GM19372 (cell line): ENCODE data around the gene ZNF683.
"Not testable (repeated sequence)": the region's sequence is repeated elsewhere in the genome, so short reads cannot be mapped to it uniquely, and the experiment has no call there.

Experiments used
- ATAC-seq: cut with Tn5 transposase; IDR thresholded peaks from one replicate; pipeline ENCODE4 v1.9.1; 2021; ENCODE audit warnings: mild to moderate bottlenecking, low read depth, moderate library complexity; ENCODE audit not compliant: unreplicated experiment

Gene ZNF683

DNA sequence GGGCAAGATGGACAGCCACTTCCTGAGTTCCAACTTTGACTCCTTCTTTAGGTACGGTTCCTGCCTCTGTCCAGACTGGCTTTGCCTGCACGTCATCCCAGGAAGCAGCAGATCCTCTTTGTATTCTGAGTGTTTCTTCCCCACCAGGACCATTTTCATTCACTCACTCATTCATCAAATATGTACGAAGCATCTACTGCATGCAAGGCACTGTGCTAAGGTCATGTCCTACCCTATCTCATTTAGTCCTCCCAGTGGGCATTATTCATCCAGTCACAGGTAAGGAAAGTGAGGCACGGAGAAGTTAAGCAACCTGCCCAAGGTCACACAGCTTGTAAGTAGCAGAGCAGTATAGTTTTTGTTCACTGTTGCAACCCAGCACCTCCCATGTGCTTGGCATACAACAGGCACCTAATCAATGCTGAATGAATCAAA is 32.5 kb downstream of the ZNF683 start:
- ATAC-seq: no peak

DNA sequence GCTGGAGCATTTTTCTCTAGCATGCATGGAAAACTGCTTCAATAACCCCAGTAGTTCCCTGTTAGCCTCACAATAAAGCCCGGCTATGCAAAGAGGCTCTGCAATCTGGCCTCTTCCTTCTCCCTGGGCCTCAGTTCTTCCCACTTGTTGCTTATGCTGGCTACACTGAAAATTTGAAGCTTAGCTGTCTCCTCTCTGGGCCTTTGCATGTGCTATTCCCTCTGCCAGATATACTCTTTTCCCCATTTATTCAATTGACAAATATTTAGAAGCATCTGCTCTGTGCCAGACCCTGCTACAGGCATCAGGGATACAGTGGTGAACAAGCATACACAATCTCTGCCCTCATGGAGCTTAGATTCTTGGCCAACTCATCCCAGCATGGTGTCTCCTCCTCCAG is 33.9 kb downstream of the ZNF683 start:
- ATAC-seq: no peak

DNA sequence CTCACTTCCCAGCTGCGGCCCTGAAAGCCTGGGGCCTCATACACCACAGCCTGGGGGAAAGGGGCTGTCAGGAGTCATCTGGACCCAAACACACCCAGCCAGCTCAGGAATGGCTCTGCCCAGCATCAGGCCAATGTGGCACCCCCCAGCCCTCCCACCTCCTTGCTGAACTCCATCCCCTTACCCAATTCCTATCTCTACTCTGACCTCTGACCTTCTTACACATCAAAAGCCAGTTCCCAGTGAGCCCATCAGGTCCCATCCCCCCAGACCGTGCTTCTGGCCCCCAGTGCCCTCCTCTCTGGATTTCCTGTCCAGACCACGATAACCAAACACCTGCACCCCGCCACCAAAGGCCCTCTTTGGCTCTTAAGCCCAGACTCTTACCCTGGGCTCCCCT is 34.9 kb downstream of the ZNF683 start:
- no peak for ATAC-seq

DNA sequence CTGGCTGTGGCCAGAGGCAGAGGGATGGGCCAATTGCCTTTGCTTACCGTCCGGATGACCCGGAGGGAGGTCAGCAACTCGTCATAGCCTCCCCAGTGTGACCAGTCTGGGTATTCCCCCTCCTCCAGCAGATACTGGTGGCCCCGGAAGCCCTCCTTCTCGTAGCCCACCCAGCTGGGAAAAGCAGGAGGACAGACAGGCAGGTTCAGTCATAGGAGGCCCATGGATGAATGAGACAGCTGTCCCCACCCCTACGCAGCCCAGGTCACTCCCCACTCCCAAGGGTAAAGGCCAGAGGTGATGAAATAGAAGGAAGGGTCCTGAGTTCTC is 35.4 kb downstream of the ZNF683 start:
- ATAC-seq: no peak

DNA sequence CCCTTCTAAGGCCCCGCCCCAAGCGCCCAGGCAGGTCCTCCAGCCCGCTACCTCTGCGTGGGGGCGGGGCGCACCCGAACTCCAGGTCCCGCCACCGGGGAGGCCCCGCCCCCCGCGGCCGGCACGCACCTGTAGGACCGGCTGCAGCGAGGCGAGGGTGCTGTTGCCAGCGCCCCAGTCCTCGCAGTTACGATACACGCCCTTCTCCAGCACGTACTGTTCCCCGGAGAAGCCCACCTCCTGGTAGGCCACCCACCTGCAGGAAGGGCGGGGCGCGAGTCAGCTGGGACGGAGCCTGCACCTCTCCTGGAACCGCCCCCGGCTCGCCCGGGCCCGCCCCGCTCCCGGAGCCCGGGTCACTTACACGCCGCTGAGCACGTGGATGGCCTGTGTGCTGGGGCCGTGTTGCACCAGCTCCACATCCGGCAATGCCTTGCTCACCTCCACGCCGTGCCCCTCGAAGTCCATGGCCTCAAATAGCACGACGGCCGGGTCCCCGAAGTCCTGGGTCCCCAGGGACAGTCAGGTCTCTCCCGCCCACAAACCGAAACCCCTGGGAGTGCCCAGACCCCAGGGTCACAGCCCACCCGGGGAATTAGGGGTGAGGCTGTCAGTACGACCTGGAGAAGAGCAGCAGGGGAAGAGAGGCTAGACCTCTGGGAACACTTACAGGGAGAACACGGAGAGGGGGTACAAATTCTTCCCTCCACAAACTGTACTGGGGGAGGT is 35.9 kb downstream of the ZNF683 start:
- ATAC-seq: peak; percentile 27

DNA sequence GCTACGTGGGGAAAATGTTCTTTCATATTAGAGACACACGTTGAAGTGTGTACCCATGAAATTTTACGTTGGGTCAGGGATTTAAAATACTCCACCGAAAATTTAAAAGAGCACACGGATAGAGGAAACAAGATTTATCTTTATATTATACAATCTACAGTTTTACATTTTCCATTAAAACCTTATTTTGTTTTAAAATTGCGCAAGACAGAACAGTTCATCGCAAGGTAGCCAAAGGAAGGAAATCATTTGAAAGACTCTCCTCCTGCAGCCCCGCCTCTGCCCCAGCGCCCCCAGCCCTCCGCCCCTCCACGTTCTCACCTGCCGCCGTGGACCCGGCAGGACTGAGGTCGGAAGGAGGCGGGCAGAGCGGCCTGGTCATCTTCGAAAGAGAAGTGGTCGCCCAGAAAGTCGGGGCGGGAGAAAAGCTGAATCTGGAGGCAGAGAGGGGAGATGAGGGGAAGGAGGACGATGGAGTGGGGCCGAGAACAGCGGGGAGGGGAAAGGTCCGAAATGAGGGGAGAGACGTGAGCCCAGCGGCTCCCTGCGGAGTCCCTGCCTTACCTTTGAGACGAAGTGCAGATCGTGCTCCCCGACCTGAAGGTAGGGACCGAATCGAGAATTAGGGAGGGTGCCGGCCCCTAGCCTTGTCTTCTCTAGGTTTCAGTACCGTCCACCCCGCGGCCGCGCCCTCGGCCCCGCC is 36.6 kb downstream of the ZNF683 start:
- peak; percentile 59 for ATAC-seq

DNA sequence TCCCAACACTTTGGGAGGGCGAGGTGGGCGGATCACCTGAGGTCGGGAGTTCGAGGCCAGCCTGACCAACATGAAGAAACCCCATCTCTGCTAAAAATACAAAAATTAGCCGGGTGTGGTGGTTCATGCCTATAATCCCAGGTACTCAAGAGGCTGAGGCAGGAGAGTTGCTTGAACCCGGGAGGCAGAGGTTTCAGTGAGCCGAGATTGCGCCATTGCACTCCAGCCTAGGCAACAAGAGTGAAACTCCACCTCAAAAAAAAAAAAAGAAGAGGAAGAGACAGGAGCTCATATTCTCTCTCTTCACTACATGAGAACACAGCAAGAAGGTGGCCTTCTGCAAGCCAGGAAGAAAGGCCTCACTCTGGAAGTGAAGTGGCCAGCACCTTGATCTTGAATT is 39.2 kb downstream of the ZNF683 start:
- not testable (repeated sequence) for ATAC-seq

DNA sequence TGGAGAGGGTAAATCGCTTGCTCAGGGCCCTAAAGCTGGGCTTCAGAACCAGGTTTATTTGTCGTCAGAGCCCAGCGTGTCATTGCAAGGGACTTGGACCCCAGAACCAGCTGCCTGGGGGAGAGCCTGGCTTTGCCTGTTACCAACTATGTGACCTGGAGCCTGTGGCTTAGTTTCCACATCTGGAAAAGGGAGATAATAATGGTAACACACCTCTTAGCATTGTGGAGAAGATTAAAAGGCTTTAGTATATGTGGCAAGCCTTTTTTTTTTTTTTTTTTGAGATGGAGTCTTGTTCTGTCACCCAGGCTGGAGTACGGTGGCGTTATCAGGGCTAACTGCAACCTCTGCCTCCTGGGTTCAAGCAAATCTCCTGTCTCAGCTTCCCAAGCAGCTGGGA is 42.3 kb downstream of the ZNF683 start:
- no peak for ATAC-seq

DNA sequence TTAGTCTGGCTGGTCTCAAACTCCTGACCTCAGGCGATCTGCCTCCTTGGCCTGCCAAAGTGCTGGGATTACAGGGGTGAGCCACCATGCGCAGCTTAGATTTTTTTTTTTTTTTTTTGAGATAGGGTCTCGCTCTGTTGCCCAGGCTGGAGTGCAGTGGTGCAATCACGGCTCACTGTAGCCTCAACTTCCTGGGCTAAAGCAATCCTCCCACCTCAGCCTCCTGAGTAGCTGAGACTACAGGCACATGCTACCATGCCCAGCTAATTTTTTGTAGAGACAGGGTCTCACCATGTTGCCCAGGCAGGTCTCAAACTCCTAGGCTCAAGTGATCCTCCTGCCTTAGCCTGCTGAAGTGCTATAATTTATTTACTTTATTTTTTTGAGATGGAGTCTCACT is 43.2 kb downstream of the ZNF683 start:
- not testable (repeated sequence) for ATAC-seq

DNA sequence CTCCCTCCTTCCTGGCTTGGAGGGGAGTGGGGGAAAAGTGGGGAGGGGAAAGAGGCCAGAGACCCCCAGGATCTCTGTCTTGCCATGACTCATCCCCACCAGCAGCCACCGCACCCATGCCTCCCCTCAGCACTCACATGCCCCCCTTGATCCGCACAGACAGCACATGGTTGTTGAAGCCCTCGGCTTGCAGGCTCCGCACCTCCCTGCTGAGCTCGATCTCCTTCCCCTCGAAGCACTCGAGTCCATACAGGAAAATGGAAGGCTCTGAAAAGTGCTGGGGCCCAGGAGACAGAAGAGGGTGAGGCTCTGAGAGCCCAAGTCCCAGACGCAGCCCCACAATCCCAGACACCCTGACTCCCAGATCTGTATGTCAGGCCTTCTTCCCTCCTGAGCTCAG is 44.0 kb downstream of the ZNF683 start:
- no peak for ATAC-seq

DNA sequence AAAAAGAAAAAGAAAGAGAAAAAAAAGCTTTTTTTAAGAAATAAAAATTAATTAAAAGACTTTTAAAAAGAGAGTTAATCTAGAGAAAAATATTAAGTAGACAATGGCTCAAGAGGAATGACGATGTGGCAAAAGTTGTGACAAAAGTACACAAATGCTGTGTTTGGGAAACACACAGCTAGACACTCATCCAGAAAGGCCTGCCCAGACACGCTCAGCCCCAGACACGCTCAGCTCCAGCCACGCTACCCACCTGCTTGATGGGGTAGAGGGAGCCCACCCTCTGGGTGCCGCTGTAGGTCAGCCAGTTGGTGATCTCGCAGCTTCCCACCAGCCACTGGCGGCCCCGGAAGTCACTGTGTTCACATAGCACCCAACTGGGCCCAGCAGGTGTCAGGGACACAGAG is 44.6 kb downstream of the ZNF683 start:
- ATAC-seq: no peak

DNA sequence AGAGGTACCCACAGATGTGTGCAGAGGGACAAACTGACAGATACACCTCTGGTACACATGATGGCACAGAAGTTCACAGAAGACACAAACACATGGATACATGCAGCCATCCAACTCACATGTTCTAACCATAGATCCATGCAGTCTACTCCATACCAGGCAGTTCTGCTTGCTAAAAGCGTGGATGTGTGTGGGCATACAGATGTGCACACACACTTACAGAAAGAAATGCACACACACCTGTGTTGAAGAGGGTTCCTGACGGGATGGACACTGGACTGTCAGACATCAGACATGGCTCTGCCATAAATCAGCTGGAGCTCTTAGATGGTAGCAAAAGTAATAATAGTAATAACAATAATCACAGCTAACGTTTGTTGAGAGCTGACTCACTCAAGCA is 48.0 kb downstream of the ZNF683 start:
- no peak for ATAC-seq

DNA sequence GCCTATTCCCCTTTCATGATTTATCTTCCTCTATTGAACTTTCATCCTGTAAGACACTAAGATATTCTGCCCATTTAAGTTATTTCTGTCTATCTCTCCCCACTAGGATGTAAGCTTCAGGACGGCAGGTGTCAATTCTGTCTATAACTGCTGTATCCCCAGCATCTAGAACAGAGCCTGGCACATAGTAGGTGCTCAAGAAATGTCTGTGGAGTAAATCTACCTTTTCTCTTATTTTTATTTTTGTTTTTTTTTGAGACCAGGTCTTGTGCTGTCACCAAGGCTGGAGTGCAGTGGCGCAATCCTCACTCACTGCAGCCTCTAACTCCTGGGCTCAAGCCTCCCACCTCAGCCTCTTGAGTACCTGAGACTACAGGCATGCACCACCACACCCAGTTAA is 49.2 kb downstream of the ZNF683 start:
- no peak for ATAC-seq

DNA sequence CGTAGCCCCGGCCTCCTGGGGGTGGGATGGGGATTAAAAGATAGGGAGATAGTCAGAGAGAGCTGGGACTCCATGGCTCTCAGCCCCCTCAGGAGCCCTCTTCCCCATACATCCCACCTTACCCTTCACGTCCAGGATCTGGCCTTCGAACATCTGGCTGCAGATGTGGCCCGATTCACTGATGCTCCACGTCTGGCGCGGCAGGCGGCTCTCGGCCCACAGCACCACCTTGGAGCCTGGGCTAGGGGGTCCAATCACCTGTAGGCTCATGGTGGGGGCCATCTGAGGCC is 50.6 kb downstream of the ZNF683 start:
- ATAC-seq: no peak

DNA sequence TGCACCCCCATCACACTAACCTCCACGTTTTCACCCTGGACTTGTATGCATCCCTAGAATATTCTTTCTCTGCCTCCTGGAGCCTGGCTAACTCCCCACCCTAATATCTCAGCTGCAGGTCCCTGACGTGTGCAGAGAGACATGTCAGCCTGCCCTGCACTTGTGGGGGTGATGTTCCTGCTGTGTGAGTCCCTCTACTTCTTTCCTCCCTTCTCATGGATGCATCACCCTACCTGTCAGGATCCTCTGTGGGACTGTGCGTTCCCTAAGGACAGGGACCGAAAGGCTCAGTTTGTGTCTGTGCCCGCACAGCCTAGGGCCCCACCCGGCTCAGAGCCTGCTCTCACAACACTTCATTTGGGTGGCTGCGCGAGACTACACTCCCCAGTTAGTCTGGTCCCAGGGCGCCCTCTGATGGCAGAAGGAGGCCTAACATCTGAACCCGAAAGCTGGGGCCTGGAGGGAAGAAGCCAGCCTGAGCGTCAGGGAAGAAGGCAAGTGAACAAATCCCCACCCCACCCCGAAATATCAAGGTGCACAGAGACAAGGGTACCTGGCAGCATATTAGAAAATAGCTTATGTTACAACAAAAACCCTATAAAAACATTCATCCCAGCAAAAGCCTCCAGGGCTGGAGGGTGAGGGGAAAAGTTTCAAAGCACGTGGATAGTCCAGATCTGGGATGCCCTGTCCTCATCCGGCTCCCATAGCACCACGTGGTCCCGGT is 51.1 kb downstream of the ZNF683 start:
- no peak for ATAC-seq

DNA sequence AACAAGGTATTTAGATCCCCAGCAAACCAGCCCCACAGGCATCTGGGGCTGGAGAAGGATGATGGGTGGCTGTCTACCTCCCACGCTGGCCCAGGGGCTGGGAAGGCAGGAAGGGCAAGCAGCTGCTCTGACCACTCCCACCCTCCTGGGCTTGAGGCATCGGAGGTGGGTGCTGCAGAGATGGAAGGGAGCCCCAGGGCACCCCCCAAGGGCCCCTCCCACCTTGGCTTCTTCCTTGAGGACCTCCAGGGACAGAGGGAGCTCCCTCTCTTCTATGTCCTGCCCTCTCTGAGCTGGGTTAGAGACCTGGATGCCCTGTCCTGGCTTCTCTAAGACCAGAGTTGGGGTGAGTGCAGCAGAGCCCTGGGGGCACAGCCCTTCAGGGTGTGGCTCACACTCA is 51.7 kb downstream of the ZNF683 start:
- ATAC-seq: no peak

DNA sequence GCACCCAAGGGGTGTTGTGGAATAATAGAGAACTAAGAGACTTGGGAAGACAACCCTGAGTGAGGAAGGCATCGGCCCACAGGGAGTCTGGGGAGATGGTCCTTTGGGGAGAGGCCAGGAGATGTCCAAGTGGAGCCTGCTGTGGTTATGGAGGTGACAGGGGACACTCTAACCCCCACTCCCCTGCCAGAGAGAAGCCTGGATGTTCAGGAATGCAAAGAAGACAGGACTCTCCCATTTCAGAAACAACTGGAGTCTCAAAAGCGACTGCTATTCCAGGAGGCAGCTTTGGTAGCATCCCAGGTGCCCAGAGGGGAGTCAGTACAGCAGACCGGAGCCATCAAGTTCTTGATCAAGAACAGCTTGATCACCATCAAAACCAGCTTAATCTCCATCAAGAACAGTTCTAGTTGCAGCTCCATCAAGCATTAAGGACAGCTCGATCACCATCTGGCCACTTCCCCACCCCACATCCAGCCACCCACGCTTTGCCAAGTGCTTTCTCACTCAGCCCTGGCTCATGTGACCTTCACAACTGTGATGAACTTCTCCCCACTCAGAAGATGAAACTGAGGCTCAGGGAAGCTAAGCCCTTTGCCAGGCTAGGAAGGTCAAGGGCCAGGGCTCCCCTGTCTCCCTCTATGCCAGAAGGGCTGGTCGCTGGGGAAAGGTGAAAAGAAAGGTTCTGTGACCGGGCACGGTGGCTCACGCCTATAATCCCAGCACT is 54.0 kb downstream of the ZNF683 start:
- no peak for ATAC-seq

DNA sequence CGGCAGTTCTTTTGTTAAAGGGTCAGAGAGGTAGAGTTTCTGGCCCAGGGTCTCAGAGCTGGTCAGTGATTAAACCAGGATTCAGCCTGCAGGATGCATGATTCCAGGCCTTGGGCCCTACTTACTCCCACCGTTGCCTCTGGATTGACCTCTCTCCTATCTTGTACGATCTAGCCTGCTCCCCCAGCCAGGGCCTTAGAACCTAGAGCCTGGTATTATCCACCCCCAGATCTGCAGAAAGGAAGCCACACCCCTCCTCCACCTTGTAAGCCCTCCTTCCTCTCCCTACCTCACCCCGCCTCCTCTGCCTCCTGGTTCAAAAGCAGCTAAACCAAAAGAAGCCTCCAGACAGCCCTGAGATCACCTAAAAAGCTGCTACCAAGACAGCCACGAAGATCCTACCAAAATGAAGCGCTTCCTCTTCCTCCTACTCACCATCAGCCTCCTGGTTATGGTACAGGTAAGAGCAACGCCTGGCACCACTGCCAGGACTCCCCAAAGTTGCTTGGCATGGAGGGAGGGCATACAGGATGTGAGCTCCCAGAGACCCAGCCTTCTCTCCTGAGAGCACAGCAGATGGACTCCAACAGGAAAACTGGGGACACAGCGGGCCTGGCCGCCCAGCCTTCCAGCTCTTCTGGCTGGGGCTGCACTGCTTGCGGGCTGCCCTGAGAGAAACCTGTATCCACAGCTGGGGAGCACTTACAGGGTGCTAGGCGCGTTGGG is 54.8 kb downstream of the ZNF683 start, which contains the start of gene CD52:
TSS of gene CD52 (plus strand) at position 347 of the 726 bp plus-strand sequence. CDS start at position 407, 60 bp downstream.
- ATAC-seq: no peak

DNA sequence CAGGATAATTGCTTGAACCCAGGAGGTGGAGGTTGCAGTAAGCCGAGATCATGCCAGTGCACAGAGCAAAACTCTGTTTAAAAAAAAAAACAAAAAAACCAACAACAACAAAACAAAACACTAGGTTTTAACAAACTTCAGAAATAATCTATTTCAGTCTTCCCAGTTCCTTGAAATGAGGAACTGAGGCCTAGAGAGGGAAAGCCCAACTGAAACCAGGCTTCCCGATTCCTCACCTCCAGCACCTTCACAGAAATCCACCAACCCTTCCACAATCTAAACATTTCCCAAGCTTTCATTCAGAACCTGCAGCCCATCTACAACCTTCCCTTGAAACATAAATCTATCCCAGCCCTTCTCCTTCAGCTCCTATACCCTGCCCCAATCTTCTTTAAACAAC is 55.4 kb downstream of the ZNF683 start:
- ATAC-seq: no peak
